ENCODE results near the gene RPS15A.
"Not testable (repeated sequence)": the region's sequence is repeated elsewhere in the genome, so short reads cannot be mapped to it uniquely, and the experiment has no call there.

Gene RPS15A

DNA sequence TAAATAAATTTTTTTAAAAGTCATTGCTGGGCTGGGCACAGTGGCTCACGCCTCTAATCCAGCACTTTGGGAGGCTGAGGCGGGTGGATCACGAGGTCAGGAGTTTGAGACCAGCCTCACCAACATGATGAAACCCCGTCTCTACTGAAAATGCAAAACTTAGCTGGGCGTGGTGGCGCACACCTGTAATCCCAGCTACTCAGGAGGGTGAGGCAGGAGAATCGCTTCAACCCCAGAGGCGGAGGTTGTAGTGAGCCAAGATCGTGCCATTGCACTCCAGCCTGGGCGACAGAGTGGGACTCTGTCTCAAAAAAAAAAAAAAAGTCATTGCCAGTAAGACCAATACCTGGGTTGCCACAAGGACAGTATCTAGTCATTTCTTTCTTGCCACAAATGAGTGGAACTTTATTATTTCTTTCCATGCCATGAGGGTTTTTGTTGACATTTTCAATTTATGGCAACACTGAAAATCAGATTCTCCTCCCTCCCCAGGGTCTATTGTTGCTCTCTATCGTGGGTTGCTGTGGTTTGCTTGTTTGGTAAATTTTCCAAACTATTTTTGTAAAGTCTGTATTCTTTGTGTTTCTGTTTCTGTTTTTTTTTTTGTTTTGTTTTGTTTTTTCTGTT lies 19.7 kb downstream of the RPS15A start:
- intact Hi-C loops (cut with DNase I); DNase-seq: not testable (repeated sequence)

DNA sequence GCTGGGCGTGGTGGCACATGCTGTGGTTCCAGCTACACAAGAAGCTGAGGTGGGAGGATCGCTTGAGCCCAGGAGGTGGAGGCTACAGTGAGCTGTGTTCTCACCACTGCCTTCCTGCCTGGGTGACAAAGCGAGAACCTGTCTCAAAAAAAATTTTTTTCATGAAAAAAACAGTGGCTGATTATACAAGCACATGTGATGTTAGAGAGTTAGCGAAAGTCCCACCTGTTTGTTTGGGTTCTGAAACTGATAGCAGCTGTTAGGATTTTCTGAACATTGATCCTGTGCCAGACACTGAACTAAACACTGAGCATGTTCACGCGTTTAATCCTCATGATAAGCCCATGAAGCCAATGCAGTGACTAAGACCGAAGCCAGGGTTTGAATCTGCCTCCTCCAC lies 22.9 kb downstream of the RPS15A start:
- intact Hi-C loops (cut with DNase I); DNase-seq: not testable (repeated sequence)

DNA sequence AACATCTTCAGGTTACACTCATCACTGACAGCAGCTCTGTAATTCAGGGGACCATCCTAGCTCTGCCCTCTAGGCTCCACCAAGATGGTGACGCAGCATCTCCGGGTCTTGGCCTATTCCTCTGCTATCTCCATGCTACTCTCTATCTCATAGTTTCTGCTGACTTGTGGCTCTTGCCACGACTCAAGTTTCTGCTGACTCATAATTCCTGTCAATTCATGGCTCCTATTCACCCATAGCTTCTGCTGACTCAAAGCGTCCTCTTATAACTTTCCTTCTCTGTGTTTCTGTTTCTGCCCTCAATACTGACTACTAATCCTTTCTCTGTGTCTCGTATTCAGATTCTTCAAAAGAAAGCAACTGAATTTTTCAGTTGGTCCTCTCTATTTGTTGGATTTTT lies 27.4 kb downstream of the RPS15A start:
- DNase-seq; intact Hi-C loops (cut with DNase I): not testable (repeated sequence)

DNA sequence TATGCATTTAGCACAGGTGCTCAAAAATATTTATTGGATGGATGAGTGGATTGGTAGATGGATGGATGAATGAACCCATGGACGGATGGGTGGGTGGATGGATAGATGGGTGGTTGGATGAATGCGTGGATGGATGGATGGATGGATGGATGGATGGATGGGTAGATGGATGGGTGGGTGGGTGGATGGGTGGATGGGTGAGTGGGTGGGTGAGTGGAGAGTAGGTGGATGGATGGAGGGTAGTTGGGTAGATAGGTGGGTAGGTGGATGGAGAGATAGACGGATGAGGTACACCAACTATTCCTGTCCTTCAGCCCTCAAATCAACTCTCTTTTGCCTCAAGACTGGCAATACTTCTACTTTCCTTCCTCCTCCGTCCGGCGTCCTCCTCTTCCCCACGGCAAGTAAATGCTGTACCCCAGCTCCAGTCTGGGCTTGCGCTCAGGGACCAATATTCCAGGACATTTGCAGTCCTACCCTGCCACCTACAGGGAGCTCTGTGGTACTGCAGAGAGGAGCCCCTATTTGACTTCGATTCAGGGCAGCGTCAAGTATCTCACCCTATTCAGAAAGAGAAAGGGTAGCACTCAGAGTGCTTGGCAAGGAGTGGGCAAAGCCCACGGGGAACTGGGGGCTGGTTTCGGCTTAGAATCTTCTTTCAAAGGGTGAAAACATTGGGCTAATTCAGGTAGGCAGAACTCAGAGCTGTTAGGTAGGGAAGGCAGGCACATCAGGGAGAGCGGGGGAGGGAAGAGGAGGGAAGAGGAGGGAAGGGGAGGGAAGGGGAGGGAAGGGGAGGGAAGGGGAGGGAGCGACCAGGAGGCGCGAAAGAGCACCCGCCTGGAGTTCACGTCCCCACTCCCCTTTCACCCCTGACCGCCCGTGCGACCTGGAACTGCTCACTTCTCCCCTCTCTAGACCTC lies 30.3 kb downstream of the RPS15A start:
- DNase-seq, result peak in 41 of 42 donors; percentile 13 to 80 (median 55)

DNA sequence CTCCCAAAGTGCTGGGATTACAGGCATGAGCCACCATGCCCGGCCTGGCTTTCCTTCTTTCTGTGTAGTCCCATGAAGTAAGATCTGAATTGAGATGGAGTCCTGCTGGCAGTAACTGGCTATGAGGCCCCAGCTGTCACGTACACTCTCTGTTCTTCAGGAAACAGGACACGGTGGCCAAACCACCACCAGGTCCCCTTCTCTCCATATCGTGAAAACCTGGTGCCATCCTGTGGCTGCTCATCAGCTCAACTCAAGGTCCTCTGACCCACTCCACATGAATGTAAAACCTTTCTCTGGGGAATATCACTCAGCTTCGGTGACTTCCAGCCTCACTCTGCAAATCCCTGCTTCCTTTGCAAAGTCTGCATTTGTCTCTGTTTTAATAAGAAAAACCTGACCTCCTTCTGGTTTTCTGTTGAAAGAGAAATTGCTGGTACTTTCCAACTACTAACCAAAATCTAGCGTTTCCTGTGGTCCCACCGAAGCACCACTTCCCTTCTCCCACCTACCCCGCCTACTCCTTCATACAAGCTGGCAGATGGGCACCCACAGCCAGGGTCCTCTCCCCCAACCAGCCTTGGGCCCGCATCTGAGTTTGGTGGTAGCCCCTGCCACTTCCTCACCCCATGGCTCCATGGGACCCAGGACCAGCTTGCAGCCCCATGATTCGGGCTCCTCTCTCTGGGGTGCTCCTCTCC lies 32.0 kb downstream of the RPS15A start:
- intact Hi-C loops (cut with DNase I), result not testable (repeated sequence)

More for the DNA sequence above, 30.3 kb downstream of the RPS15A start:
- intact Hi-C loops (cut with DNase I), result not testable (repeated sequence)

DNA sequence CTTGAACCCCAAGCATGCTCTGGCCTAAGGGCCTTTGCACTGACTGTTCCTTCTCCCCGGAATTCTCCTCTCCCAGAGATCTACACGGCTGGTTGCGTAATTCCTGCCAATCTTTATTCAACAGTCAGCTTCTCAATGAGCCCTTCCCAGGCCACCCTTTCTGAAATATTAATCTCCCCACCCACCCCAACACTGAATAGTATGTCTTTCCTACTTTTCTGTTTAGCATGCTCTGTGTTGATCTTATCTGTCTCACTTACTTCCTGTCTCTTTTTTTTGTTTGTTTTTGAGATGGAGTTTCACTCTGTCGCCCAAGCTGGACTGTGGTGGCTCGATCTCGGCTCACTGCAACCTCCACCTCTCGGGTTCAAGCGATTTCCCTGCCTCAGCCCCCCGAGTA lies 33.5 kb downstream of the RPS15A start:
- DNase-seq; intact Hi-C loops (cut with DNase I): not testable (repeated sequence)

More for the DNA sequence above, 32.0 kb downstream of the RPS15A start:
- DNase-seq, result not testable (repeated sequence)

DNA sequence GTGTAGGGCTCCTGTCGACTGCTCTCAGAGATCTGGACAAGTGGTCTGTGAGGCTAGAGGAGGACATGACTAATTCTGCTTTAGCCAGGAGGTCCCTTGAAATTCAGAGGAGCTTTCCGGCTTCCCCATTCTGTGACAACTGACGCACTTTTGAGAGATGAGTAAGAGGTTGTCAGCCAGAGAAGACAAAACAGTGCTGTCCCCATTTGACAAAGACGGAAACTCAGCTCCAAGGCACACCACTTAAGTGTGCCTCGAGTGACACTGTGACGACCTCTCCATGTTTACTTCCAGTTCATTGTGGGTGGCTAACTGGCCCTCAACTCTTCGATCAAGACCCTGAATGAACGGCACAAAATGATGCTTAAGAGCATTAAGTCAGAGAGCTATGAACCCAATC lies 47.3 kb downstream of the RPS15A start:
- DNase-seq; intact Hi-C loops (cut with DNase I): not testable (repeated sequence)

DNA sequence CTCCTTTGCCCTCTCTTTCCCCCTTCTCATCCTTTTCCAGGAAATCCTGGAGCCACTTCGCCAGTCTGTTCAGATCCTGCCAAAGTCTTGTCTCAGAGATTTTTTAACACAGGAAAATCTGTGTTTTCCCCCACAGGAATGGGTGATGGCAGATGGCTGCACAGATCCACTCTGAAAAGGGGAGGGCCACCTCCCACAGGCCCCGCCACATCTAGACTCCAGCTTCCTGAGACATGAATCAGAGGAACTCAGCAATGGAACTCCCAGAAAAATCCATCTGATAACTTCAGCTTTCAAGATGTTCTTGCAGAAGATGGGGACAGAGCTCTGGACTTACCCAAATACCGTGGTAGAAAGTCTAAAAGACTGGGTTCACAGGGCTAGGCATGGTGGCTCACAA lies 50.1 kb downstream of the RPS15A start:
- peak in 14 of 42 donors; percentile 1 to 50 (median 22) for DNase-seq
- intact Hi-C loops (cut with DNase I), result not testable (repeated sequence)

DNA sequence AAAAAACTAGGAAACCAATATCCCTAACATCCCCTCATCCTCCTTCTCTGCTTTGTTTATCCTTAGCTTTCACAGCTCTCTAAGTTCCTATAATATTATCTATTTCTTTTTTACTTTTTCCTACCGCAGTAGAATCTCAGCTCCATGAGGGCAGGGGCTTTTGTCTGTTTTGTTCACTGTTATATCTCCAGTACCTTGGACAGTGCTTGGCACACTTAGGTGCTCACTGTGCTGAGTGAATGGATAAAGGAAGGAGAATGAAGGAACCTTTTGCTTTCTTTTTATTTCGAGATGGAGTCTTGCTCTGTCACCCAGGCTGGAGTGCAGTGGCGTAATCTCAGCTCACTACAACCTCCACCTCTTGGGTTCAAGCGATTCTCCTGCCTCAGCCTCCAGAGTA lies 51.4 kb downstream of the RPS15A start:
- intact Hi-C loops (cut with DNase I); DNase-seq: not testable (repeated sequence)

DNA sequence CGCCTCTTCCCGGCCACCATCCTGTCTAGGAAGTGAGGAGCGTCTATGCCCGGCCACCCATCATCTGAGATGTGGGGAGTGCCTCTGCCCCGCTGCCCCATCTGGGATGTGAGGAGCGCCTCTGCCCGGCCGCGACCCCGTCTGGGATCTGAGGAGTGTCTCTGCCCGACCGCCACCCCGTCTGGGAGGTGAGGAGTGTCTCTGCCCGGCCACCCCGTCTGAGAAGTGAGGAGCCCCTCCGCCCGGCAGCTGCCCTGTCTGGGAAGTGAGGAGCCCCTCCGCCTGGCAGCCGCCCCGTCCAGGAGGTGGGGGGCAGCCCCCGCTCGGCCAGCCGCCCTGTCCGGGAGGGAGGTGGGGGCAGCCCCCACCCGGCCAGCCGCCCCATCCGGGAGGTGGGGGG lies 55.9 kb downstream of the RPS15A start:
- DNase-seq; intact Hi-C loops (cut with DNase I): not testable (repeated sequence)

Measured in head of caudate nucleus (tissue), 42 donors.